Stimulated activated CD8-positive, alpha-beta memory T cell treated with anti-CD3 and anti-CD28 coated beads, Interleukin-4, amount 100 ng/mL, for 24 hours (primary cell): ENCODE measurements around the gene GUCY2C.

Source experiments
- DNase-seq: peaks from one replicate; pipeline ENCODE4 v3.0.0-alpha.2; 2020; ENCODE audit warnings: low read depth

The GUCY2C gene

DNA sequence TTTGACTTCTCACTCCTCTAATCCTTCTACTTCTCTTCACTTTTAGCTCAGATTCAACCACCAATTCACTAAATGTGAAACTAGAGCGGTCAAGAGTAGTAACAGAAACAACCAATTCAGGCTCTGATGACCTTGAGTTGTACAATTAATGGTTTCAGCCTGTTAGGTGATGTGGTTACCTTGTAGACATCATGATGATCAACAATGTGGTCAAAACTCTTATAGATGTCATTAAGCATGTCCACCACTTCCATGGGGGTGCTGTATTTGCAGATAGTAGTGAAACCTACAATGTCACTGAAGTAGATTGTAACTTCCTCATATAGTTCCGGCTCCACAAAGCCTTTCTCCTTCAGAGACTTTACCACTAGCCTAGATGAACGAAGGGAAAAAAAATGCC lies 74.6 kb downstream of the GUCY2C start:
- no peak for DNase-seq

DNA sequence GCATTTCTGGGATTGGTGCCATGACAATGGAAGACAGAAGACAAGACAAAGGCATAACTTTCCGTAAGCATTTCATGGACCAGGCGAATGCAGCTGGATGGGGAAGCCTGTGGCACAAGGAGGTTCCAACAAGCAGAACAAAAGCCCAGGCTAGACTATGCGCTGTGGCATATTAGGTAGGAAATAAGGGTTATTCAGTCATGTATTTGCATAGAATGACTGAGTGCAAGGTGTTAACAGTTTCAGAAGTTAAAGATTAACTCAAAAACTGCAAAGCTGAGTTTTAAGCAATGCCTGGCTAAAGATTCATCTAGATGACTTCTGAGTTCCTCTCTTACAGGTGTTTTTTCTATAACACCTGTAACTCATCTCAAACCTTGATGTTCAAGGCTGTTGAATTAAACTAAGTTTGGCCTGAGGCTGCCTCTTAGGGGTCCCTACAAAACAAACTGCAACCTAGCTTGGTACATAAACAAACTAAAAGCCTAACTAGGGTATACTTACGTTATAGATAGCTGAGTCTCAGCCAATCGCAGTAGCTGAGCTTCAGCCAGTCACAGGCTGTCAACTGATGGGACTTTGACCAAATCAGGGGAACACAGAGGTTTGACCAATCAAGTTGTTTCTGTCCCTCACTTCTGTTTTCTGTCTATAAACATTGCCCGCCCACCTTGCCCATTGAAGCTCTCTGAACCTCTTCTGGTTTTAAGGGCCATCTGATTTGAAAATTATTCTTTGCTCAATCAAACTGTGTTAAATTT lies 76.5 kb downstream of the GUCY2C start:
- no peak for DNase-seq

DNA sequence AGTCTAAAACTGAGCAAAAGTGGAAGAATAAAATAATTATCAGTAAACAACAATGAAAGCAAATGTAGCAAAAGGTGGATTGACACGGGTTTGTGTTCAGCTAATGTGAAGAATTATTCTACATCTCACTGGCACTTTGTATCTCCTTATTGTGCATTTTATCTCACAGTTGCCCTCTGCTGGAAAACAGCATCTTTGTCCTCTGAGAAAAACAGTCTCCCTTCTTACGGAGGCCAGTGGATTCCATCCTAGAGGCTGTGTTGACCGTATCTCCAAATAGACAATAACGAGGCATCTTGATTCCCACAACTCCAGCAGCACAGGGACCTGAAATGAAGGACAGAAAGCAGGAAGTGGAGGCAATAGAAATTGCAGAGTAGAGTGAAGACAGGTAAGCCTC lies 77.4 kb downstream of the GUCY2C start:
- DNase-seq: no peak

DNA sequence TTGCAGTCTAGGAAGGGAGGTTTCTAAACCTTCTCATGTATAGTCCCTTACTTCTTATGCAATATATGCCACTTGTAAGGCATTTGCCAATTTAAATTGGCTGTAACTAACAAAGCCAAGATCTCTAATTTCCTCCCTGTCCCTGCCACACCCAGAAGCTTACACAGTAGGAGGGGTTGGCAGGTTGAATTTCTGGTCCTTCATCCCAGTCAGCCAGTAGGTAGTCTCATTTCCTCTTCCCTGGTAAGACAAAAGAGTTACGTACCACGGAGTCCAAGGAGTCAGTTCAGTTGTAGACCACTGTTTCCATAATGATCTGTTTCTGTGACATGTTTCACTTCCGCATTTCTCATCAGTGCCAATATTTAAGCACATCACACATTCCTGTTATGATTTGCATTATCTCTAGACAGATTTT lies 81.7 kb downstream of the GUCY2C start:
- no peak for DNase-seq

DNA sequence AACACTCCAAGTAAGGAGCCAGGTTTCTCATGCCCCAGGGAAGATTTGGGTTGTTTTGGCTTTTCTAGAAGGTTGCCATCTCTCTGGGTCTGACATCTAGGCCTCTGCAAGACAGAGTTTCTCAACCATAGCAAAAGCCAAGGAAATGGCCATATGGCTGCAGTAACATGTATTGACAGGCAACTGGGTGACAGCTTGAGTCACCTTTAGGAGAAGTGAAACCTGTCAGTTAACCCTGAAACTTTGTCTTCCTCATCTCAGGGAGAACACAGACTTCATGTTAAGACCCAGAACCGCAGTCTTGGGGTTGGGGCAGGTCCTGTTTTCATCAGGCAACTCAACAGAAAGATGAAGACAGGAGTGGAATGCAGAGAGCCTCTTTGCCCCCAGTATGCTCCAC lies 82.7 kb downstream of the GUCY2C start:
- DNase-seq: no peak

DNA sequence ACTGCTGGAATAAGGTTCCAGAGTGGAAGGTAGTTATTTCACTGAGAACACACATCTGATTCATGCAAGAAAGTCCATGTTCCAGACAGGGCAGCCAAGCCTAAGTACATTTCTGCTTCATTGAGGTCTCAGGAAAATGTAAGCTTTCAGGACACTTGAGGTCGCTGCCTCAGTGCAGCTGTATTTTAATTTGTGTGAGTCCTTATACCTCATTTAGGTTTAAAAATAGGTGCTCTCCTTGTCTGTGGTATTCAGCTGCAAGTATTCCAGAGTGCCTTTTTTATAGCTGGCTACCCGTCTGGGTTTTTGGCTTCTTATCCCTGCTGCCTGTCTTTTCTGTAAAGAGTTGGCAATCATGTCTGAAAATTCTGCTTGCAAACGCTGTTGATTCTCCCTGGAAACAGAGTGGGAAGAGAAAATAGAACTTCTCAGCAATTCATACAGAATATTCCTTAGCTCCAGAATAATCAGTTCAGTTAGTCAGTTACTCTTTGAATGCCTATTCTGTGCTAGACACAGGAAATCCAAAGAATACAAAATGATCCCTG lies 83.4 kb downstream of the GUCY2C start:
- no peak for DNase-seq

DNA sequence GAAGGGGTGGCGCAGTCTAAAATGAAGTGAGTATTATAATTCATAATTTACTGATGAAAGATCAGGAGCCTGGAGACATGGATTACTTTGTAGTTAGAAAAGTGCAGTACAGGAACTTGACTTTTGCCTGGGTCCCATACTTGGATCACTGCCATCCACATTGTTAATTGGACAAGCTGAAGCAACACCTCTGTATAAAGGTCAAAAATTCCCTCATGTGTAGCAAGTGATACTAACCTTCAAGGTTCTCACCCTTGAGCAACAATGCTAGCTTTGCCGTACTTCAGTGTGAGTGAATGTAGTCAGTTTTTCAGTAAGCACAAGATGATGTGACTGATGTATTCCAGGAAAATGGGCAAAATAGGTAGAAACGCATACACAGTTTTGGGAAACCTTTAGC lies 84.1 kb downstream of the GUCY2C start:
- no peak for DNase-seq

DNA sequence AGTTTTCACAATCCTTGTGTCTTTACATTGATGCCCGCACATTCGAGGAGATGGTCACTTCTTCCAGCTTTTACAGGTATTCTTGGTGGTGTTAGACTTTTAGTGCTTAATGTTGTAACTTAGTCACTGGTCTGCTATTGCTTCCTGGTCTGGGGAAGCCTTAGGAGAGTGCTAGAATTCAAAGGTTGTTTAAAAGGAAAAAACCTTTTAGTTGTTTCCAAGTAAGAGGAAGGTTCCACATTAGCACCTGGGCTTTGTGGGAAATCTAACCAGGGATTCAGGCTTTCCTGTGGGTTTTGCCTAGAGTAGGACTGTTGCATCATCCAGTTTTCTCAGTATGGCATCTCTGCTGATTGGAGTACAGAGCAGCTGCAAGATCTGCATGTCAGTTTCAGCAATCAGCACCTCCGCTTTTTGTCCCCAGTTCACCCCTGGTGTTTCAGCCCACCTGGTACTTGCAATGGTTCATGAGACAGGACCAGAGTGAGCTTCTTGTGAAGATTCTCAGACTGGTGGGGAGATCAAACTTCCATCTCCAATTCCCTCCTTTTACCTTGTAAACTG lies 84.7 kb downstream of the GUCY2C start:
- no peak for DNase-seq

DNA sequence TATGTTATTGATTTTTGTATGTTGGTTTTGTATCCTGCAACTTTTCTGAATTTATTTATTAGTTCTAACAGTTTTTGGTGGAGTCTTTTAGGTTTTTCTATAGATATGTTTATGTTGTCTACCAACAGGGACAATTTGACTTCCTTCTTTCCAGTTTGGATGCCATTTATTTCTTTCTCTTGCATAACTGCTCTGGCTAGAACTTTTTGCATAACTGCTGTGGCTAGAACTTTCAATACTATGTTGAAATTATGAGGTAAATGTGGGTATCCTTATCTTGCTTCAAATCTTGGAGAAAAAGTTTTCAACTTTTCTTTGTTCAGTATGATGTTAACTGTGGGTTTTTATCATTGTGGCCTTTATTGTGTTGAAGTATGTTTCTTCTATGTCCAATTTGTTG lies 88.8 kb downstream of the GUCY2C start:
- DNase-seq: no peak

DNA sequence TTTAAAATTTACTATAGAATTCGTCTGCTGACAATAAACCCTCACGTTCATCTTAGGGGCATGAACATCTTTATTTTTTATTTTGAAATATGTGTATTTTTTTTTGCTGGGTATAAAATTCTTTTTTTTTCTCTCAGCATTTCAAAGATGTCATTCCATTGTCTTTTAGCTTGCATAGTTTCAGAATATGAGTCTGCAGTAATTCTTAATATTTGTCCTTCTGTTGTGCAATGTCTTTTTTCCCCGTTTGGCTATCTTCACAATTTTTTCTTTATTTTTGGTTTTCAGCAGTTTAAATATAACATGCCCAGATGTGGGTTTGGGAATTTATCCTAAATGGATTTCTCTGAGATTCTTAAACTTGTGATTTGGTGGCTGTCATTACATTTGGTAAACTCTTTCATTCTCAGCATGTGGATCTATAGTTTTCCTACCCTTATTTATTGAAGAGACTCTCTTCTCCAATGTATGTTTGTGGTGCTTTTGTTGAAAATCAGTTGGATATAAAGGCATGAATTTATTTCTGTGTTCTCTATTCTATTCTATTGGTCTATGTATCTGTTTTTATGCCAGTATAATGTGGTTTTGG lies 90.9 kb downstream of the GUCY2C start:
- no peak for DNase-seq

DNA sequence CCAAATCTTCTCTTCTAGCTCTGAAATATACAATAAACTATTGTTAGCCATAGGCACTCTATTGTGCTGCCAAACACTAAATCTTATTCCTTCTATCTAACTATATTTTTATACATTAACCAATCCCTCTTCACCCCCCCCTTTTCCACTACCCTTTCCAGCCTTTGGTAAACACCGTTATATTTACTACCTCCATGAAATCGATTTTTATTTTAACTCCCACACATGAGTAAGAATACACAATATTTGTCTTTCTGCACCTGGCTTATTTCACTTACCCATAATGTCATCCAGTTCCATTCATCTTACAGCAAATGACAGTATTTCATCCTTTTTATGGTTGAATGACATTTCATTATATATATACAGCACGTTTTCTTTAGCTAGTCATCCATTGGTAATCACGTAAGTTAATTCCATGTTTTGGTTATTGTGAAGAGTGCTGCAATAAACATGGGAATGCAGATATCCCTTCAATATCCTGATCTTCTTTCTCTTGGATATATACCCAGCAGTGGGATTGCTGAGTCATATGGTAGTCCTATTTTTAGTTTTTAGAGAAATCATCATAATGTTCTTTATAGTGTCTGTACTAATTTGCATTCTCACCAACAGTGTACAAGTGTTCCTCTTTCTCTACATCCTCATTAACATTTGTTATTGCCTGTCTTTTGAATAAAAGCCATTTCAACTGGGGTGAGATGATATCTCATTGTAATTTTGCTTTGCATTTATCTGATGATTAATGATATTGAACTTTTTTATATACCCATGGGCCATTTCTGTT lies 94.5 kb downstream of the GUCY2C start:
- no peak for DNase-seq

DNA sequence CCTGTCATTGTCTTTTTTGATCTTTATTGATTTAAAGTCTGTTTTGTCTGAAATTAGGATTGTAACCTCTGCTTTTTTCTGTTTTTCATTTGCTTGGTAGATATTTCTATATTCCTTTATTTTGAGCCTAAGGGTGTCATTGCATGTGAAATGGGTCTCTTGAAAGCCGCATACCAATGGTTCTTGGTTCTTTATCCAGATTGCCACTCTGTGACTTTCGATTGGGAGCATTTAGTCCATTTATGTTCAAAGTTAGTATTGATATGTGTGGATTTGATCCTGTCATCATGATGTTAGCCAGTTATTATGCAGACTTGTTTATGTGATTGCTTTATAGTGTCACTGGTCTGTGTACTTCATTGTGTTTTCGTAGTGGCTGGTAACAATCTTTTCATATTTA lies 98.9 kb downstream of the GUCY2C start:
- DNase-seq: no peak

DNA sequence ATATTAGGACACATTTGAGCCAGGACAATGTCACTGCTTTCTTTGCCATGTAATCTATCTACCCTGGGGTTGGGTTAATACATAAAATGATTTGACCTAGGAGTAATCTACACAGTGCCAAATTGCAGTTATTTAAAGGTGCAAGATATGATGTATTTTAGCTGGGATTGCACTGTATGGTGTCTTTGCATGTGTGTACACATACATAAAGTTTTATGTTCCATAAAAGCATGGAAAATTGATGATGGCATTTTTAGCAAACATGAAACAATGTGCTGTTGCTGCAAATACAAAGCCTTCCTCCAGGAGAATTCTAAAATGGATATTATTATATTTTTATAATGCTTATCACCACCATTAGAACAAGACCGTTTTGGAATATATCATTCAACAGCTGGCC lies 104.7 kb downstream of the GUCY2C start:
- DNase-seq: no peak

DNA sequence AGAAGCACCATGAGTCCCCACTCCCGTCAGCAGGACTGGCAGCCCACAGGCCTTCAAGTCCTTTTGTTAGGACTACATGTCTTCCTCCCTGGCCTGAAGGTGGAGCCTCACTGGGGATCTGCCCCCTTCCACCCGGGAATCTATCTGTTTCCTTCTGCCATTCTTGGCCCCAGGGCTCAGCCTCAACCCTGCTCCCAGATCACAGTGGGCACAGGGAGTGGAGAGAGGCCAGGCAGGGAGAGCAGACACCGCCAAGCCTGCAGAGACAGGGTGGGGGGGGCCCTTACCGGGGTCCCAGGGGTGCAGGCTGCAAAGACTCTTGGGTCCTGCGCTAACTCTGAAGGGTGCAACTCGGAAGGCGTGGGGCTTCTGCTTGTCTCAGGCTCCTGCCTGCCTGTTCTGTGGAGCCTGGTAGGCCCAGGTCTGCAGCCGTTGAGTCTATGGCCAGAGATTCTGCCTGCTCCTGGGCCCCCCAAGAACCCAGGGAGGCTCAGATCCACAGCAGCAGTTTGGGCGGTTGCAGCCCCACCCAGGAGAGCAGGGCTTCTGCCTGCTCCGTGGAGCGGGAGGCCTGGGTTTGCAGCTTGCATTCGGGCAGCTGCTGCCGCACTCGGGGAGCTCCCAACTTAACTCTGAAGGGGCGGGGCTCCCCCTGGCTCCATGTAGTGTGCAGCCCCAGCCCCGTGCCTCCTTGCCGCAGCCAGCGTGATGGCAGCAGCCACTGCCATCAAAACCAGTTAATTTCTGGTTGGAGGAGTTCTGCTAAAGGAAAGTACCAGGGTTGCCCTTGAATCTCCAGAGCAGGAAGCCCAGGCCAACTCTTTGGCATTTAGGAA lies 107.0 kb downstream of the GUCY2C start:
- no peak for DNase-seq

DNA sequence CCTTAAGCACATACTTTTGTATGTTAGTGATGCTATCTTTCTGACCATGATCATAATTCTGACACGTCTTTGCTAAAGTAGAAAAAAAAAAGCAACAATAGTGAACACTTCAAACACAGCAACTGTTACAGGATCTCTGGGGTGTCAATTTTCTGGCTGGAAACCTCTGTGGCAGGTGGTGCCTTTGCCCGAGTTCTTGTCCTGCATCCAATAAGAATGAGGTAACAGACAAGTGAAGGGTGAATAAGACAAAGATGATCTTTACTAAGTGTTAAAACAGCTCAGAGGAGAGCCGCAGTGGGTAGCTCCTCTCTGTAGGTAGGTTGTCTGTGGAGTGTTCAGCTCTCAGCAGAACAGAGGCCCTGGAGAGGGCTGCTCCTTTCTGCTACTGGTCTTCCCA lies 107.8 kb downstream of the GUCY2C start:
- DNase-seq: no peak

DNA sequence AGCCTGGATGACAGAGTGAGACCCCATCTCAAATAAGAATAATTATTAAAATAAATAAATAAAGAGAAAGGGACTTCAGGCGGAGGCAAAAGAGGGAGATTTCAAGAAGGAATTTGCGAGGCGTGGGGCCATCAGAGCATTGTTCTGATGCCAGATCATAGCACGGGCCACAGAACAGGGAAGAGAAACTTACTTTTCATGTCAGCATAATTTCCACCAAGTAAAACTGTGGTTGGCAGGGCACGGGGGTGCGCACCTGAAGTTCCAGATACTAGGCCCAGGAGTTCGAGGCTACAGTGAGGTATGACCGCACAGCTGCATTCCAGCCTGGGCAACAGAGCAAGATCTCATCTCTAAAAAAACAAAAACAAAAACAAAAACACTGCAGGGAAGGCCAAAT lies 117.8 kb downstream of the GUCY2C start:
- DNase-seq: no peak

DNA sequence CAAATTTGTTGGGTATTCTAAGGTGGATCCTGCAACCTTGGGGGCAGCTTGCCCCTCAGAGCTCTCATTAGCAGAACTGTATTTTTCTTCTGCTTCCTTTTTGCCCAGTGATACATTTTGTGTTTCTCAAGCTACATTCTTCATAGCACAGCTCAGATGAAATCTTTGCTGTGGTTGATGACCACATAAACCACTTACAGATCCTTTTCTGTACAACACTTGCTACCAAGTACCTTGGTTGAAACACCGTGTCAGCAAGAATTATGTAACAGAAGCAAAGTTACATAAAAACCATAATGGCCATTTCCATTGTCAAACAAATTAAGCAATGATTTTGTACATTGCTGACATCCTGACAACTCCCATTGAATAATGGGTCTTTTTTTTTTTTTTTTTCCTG lies 119.1 kb downstream of the GUCY2C start:
- DNase-seq: no peak

DNA sequence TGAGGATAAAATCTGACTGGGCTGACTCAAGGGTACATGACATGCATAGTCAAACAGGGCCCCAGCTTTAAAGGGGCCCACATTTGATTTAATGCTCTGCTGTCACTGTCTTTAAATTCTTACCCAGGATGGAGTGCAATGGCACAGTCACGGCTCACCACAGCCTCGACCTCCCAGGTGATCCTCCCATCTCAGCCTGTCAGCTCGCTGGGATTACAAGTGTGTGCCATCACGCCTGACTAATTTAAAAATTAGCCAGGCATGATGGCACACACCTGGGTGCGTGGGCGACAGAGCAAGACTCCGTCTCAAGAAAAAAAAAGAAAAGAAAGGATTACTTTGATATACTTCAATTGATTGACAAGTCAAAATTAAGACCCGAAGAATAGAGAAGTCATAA lies 119.5 kb downstream of the GUCY2C start:
- no peak for DNase-seq

DNA sequence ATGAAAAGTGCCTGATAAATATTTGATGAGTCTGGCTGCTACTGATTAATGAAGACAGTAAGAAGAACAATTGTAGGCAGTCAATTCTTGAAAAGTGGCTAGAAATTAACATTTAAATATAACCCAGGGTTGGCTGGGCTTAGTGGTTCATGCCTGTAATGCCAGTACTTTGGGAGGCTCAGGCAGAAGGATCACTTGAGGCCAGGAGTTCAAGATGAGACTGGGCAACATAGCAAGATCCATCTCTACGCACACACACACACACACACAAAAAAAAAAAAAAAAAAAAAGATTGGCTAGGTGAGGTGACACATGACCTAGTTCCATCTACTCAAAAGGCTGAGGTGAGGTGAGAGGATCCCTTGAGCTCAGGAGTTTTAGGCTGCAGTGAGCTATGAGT lies 120.8 kb downstream of the GUCY2C start:
- no peak for DNase-seq

DNA sequence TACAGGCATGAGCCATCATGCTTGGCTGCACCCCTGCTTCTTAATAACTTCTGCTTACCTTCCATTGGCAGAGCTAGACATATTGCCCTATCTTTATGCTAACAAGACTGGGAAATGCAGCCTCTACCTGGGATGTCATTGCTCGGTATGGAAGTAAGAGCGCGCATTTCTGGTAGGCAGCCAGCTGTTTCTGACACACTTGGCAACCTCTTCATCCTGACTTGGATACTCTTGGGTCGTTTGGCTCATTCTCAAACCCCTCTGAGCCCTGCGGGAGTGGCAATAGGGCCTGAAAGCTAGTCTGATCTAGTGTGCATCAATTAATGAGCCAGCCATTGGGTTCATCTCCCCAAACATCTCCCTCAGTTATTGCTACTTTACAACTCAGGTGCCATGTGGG lies 123.3 kb downstream of the GUCY2C start:
- no peak for DNase-seq

DNA sequence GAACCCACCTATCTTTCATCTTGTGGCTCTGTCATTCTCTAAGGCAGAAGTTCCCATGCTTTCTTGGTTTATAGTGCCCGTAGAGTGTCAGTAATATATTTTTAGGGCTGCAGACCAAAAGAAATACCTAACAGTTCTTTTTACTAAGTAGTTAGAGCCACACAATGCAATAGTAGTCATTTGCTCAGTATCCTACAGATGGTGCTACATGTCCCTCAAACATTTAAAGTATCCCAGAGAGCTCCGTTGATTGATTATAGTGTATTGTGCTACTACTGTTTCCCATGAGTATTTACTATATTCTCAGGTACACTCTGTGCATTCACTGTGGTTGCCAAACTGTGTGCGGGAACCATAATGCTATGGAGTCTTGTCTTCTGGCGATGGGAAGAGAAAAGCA lies 124.0 kb downstream of the GUCY2C start:
- DNase-seq: no peak

DNA sequence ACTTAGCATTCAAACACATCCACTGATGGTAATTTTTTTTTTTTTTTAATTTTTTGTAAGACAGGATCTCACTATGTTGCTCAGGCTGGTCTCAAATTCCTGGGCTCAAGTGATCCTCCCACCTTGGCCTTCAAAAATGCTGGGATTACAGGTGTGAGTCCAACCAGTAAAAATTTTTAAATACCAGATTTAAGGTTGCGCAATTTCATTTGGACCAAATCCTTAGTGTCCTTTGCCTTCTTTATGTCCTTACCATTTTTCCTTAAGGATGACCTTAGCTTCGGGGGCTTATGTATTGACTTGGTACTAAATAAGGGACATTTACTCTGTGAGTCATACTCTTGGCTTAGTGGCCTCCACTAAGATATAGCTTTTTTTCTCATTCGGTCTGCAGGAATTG lies 124.6 kb downstream of the GUCY2C start:
- no peak for DNase-seq
